Activated CD4-positive, alpha-beta T cell treated with anti-CD3 and anti-CD28 coated beads, Interleukin-2, amount 50 U/mL, for 1 hour (primary cell): ENCODE measurements around the gene SMTNL2.
"Not testable (repeated sequence)": the region's sequence is repeated elsewhere in the genome, so short reads cannot be mapped to it uniquely, and the experiment has no call there.

ENCODE experiments used
- DNase-seq: peaks from one replicate; pipeline ENCODE4 v3.0.0-alpha.2; 2020

SMTNL2 gene

DNA sequence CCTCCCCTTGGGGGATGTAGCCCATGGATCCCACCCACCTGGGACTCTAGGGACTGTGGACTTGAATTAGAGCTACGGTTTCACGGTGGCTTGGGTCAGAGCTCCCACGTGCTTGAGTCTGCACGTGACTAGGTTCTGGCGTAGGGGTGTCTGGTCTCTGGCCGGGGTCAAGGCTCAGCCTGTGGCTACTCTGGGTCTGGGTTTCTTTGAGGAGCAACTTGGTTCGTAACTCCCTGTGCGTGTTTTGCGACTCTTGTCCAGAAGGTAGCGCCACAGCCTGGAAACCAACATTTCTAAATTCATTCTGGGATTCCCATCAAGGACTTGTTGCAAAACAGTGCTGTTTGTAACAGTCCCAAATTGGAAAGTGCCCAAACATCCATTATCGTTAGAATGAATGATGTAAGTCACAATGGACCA lies 23.5 kb upstream of the SMTNL2 start:
- DNase-seq = no peak

DNA sequence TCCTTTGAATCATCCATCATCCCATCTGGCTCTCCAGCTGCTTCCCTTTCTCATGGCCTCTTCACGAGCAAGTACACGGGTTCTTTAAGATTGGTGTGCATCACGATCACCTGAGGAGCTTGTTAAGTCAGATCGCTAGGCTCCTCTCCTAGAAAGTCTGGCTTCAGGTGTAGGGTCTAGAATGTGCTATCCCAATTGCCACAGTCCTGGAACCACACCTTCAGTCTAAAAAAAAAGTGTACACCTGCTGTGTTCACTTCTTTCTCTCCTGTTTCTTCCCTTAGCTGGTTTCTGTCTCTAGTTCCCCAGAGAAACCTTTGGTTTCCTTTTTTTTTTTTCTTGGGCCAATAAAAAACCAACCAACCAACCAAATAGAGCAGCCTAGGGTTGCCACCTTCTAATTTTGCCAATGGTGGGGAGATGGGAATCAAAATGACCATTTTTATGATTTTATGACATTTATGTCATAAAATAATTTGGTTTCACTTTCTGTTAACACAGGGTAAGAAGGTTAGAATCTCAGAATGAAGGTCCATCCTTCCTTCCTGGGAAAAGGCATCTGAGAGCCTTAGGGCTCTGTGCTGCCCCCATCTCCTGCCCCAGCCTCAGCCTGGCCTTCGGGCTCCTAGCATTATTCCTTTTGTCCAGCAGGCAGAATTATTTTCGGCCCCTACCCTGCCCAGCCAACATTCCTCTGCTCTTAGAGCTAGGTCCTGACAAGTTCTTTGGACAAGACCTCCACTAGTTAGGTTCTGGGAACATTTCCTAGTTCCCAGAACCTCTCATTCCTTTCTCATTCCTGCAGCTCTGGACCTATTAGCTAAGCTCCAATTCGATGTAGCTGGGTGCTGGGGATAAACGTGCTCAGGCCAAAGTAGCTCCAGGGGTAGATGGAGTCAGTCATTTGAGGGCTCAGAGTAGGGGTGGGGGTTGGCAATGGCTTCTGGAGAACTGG lies 22.0 kb upstream of the SMTNL2 start:
- DNase-seq = no peak

DNA sequence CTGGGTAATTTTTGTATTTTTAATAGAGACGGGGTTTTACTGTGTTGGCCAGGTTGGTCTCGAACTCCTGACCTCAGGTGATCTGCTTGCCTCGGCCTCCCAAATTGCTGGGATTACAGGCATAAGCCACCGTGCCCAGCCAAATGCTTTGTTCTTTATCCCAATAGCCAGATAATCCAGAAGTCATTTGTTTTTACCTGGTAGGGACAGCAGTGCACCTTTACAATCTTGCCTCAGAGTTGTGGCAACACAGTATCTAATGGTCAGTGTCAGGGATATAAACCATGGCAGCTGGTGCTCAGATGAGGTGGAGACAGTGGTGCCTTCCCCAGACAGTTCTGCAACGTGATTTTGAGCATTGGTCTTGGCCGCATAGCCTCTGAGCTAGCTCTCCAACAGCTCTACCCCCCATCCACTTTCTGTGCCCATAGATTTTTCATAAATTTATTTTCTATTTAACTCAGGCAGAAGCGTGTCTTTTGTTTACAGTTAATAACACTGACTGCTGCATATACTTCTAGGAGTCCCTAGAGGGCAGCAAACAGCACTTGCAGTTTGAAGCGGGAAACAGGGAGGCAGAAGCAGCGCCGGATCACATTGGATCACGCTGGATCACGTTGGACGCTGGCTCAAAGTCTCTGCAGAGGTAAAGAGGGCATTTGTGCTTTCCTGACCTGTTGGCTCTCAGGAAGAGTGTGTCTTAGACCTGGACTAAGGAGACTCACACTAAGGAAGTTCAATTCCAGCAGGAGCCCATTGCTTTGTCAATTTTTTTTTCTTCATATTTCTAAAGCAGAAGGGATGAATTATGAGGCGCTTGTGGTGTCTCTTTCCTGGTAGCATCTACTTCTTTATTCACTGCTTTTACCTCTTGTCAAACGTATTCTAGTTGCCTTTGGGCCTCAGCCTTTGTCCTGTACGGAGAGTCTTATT lies 18.9 kb upstream of the SMTNL2 start:
- peak; percentile 33 for DNase-seq

DNA sequence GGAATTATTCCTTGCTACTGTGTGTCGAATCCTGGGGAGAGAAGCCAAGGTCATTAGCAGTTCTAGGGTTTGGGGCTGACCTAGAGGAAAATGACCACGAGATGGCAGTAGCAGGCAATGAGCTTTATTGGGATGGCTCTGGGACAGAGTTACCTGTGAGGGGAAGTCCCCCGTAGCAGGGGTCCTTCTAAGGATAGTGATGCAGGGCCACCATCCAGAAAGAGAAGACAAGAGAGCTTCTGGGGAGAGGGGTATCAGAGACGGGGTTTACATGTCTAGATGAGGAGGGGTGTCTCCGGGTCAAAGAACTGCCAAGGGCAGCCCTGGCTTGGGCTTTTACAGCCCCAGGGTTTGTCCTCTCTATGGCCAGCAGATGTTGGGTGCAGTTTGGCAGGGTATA lies 17.5 kb upstream of the SMTNL2 start:
- peak; percentile 37 for DNase-seq

DNA sequence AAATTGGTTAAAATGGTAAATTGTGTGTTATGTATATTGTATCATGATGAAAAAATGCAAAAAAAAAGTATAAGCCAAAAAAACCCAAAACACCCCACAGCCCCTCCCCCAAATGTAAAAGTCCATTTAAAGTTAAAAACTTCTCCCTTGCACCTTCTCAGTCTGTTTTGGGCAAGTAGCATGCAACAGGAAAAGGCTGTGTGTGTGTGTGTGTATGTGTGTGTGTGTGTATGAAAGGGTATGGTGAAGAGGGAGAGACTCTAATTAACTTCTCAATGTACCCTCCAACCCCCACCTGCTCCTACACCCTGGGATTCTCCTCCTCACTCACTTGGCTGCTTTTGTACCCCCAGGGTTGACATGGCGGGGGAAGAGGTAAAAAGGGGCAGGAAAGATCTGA lies 14.7 kb upstream of the SMTNL2 start:
- DNase-seq = no peak

DNA sequence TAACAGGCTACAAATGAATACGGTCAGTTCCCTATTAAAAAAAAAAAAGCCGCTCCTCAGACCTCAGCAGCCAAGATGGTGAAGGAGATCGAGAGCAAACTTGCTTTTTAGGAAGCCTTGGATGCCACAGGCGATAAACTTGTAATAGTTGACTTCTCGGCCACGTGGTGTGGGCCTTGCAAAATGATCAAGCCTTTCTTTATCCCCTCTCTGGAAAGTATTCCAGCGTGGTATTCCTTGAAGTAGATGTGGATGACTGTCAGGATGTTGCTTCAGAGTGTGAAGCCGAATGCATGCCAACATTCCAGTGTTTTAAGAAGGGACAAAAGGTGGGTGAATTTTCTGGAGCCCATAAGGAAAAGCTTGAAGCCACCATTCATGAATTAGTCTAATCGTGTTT lies 12.2 kb upstream of the SMTNL2 start:
- no peak for DNase-seq

DNA sequence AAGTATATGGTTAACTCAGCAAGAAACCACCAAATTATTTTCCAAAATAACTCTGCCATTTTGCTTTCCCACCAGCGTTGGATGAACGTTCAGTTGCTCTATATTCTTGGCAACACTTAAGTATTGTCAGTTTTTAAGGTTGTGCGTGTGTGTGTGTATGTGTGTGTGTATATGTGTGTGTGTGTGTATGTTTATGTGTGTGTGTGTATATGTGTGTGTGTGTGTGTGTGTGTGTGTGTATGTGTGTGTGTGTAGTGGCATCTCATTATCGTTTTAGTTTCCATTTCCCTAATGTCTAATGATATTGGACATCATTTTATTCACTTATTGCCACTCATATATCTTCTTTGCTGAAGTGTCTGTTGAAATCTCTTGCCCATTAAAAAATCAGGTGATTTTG lies 11.2 kb upstream of the SMTNL2 start:
- DNase-seq = no peak

DNA sequence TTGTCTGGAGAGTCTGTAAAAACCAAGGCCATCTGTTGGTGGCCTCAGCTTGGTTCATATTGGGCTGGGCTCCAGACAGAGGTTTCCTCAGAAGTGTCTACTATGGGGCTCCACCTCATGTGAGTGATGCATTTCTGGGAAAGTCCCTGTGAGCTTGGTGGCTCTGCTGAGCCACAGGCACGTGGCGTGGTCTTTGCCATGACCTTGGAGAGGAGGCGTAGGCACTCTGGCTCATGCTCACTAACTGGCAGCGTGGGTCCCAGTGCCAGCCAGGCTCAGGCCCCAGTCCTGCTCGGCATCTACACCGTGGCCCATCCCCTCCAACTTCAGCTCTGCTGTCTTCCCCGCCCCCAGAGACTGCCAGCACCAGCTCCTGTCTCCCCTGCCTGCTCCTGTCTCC lies 10.7 kb upstream of the SMTNL2 start:
- DNase-seq = peak; percentile 41

DNA sequence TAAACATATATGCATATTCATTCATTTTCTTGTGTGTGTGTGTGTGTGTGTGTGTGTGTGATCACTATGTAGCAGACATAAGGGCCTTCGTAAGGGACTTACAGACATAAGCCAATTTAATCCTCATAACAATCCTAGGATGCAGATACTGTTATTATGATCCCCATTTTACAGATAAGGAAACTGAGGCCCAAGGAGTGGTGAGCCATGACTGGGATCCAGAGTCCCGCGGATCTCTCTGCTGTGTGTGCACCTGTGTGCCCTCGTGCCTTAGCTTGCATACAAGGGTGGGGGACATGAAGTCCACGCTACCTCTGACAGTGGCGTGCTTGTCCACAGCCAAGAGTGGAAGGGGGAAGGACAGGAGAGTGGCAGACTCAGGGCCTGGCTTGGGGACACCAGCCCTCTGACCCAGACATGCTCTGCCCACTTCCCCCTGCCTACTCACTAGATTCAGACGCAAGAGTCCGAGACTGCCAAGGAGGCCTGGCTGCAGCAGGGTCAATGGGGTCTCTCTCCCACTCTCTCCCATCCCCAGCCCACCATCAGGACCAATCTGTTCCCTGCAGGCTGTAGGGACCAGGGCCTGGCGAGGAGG lies 9.8 kb upstream of the SMTNL2 start:
- DNase-seq = no peak

DNA sequence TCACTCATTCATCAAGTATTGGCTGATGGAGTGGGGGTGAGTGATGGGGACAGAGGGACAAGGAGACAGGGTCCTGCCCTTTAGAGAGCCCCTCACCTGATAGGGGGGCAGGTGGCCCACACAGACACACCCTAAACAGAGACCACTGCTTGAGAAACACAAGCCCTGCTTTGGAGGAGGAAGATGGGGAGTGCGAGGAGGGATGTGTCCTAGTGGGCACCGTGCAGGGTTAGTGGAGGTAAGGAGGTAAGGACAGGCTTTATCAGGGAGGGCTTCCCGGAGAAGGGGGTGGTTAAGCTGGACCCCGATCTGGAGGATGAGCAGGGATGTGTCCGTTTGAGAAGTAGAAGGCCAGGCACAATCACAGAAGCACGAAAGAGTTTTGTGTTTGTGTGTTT lies 8.2 kb upstream of the SMTNL2 start:
- DNase-seq = no peak

DNA sequence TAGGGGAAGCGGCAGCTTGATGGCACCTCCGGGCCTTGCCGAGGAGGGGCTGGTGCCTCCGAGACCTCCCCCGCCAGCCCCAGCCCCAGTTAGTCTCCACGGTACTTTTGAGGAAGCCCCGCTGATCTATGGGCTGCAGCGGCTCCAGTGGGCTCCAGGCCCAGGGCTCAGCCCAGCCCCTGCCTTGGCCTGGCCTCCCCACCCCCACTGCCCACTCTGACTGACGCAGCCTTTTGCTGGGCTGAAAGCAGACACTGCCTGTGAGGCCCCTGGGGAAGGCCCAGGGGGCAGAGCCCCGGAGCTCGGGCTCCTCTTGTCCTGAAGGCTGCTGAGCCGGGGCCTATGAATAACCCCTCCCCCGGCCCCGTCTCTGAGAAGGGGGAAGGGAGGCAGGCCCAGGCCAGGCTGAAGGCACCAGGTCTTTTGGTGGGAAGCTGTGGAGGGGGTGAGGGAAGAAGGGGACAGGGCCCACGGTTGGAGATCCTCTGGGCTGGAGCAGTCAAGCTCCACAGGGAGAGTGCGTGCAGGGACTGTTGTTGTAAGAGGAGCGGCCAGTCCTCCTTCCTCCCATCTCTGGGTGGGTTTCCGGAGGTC lies 7.5 kb upstream of the SMTNL2 start:
- DNase-seq = no peak

DNA sequence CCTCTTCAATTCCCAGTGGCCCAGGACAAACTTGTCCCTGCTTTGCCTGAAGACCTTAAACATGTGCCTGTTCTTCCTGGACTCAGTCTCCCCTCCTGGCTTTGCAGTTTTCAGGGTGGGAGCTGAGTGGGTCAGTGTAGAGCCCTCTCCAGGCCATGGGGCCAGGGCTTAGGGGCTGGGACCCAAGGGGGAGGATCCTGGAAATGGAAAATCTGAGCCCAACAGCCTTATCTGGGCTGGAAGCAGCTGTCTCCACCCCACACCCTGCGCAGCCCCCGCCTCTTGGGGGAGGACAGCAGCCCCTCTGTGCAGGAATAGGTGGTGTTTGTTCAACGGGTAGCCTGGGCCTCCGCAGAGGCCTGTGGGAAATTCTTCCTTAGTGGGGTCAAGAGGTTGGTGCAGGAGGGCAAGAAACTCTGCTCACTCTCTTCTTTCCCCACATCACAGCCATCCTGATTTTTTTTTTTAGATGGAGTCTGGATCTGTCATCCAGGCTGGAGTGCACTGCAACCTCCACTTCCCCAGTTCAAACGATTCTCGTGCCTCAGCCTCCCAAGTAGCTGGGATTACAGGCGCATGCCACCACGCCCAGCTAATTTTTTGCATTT lies 6.8 kb upstream of the SMTNL2 start:
- DNase-seq = no peak

DNA sequence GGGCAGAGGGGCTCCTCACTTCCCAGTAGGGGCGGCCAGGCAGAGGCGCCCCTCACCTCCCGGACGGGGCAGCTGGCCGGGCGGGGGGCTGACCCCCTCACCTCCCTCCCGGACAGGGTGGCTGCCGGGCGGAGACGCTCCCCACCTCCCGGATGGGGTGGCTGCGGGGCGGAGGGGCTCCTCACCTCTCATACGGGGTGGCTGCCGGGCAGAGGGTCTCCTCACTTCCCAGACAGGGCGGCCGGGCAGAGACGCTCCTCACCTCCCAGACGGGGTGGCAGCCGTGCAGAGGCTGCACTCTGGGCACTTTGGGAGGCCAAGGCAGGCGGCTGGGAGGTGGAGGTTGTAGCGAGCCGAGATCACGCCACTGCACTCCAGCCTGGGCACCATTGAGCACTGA lies 6.0 kb upstream of the SMTNL2 start:
- DNase-seq = not testable (repeated sequence)

DNA sequence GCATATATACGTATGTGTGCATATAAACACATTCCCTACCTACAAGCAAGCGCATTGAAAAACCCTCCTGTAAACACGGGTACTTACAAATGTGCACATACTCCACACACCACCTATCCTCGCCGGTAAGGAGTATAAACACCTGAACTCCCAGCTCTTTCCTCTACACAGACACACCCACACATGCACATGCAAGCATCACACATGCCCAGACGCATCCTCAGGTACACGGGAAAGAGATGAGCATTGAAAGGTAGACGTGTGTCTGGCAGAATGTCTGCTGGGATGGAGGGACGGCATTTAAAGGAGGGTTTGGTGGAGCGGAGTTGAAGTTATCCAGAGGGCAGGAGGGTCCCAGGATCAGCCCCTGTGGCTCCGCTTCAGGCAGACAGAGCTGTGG lies 4.7 kb upstream of the SMTNL2 start:
- no peak for DNase-seq

DNA sequence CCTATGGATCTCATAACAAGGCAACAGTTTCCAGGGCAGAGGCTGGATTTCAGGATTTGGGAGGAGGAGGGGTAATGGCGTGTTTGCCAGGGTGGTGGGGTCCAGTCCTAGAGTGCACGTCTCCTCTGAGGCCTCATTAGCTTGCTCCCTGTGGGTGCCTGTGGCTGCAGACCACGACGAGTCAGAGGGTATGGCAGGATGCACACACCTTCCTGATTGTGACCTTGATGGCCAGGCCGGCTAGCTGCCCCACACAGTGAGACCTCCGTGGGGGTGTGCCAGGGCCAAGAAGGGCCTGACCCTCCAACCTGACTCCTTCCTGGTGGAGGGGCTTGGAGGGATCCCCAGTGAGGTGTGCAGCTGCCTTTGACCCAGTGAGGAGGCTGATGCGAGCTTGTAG lies 4.0 kb upstream of the SMTNL2 start:
- DNase-seq = no peak

DNA sequence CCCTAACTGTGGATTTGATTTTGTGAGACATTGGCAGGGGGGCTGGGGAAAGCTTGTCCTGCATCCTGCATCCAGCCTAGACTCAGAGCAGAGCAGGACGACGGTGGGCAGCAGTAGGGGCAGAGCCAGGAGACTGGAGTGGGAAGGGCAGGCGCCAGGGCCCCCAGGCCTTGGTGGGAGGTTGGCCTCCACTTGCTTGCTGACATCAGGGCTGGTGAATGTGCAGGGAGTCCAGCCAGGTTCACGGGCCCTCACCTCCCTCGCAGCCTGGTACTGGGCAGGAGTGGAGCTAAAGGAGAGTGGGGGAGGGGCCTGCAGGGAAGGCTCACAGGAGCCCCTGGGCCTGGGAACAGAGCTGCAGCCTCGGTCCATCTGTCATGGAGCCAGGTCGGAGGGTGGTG lies 2.2 kb upstream of the SMTNL2 start:
- no peak for DNase-seq

DNA sequence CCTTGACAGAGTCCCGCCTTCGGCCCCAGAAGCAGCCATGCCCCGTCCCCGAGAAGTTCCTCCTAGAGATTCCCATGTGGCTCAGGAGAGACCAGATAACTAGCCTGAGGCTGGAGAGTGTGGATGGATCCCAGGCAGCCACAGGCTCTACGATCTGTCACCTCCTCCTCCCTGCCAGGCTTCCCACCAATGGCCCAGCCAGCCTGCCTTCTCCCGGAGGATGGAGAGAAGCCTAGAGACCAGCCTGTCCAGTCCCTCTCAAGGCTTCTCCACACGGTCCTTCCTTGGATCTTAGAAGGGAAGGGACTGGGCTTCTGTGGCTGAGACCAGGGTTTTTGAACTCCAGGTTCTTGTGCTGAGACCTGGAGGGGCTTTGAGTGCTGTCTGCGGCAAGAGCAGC lies 1.6 kb upstream of the SMTNL2 start:
- no peak for DNase-seq

DNA sequence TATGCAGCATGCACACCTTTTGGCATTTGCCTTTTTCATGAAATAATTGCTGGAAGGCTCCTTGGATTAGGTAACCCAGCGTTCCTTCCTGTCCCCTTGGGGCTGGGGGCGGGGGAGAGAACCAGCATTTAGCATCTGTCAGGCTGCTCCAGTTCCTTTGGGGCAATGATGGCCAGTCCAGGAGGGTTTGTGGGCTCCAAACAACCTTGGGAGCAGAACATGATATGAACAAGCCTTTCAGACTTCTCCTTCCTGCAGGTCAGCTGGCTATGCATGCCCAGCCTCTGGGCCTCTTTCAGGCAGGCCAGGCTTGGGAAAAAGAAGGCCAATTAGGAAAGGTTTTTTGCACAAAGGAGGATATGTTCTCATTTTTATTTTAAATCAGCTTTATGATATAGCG lies 1.1 kb upstream of the SMTNL2 start:
- no peak for DNase-seq

DNA sequence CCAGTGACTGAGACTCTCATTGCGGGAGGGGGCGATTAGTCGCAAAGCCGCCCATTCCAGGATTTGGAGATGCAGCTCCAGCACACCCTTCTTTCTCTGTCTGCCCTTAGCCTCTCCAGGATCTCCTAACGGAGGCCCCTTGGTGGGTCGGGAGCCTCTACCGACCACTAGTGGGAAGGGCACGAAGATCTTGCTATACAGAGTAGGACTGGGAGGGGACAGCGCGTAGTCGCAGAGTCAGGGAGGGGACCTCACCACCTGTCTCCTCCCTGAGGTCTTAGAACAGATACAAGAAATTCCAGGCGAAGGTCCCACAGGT lies 588 bp upstream of the SMTNL2 start:
- no peak for DNase-seq

DNA sequence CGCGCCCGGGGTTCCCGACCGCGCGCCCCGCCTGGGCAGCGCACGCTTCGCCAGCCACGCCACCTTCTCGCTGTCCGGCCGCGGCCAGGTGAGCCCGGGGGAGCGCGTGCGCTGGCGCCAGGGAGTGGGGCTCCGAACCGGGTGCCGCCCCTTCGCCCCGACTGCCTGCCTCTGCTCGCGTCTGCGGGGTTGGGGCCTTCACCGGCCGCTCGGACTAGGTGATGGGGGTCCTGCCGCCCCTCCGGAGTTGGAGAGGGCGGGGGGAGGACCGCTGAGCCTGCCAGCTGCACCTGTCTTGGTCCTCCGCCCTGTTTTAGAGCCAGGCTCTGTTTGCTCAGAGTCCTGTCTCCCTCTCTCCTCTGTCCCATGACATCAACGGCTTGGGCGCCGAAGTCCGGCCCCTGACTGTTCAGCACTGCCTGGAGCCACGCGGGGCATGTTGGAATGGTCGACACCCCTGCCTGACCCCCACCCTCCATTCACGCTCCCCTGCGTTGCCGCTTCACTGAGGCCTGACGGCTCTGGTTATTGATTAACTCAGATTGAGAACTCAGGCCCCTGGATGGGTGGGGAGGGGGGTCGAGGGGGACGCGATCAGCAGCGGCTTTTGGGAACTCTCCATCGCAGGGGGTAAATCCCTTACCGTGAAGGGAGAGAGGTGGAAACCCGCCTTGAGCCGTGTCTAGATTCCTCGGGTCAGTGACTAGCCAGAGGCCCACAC lies 748 bp downstream of the SMTNL2 start:
- DNase-seq = no peak

DNA sequence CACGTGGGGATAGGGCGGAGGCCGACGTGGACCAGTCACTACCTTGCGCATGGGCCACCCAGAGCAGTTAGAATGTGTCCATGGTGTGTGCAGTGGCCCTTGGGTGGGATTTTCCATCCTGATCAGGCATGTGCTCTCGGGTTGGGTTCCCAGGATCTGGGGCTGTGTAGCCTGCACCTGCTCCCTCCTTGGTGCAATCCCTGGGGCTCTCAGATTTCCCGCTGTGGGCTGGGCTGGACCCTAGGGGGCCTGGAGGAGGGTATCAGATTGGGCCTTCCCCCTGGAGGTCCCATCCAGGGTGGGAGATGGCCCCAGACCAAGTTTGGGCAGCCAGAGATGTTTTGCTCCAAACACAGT lies 1.3 kb downstream of the SMTNL2 start:
- no peak for DNase-seq

DNA sequence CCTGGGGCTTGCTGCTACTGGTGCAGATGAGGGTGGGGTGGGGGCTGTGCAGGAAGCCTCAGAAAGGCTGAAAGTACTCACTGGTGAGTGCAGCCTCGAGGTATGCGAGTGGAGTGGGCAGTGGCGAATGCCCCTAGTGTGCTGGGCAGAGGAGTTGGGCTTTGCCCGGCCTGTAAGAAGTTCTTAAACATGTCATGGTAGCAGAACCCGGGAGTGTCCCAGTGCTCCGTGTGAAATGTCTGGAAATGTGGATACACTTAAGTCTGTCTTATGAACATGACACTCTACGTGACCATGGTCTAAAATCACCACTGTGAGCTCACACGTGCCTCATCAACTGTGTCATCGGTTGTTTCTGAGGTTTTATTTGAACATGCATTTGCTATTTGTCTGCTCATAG lies 1.7 kb downstream of the SMTNL2 start:
- no peak for DNase-seq
